ENCODE data around the gene IFT88. TPM values are rescaled to one million over a fixed set of nuclear protein-coding genes. Genes with fewer than 3 reads are reported as not detected.

IFT88 gene
- total and polyA plus RNA-seq, 4 donors = 7.1 to 18.7 (median 10.5) TPM

GRCh38 chr13:20719783-20720182 is 152.8 kb downstream of the IFT88 start:
- 87% methylated on average over 13 of the region's 13 CpGs for WGBS
- H3K36me3 ChIP-seq (ENCODE audit: control insufficient read depth in 4 of 4, insufficient read depth in 3 of 4, low read depth in 1 of 4, low read length in 3 of 4) = no peaks in the 10 kb centered on the region
- no peaks in the 10 kb centered on the region for H3K9me3 ChIP-seq (ENCODE audit: control insufficient read depth in 4 of 4, low read length in 3 of 4)
- DNase-seq (ENCODE audit: low spot score) = no peak
- TF ChIP-seq HNF4A (conservative IDR thresholded peaks at IDR 0.05) = no peak
- TF ChIP-seq RAD21 (IDR thresholded peaks at IDR 0.05) = no peak
- TF ChIP-seq ATF3 (IDR thresholded peaks at IDR 0.05) = no peak
- no peak for TF ChIP-seq CTCF (IDR thresholded peaks at IDR 0.05; ENCODE audit: low read depth, low read length, missing input control)
- no peak for TF ChIP-seq MAX (IDR thresholded peaks at IDR 0.05)
- TF ChIP-seq FOXA1 (IDR thresholded peaks at IDR 0.05) = no peak
- no peak for TF ChIP-seq GABPA (IDR thresholded peaks at IDR 0.05 in 1 of 2, conservative IDR thresholded peaks at IDR 0.05 in 1 of 2)
- TF ChIP-seq SP1 (IDR thresholded peaks at IDR 0.05) = no peak
- no peak for TF ChIP-seq ZBTB33 (IDR thresholded peaks at IDR 0.05)
- TF ChIP-seq FOXA2 (IDR thresholded peaks at IDR 0.05) = no peak
- no peak for TF ChIP-seq TAF1 (conservative IDR thresholded peaks at IDR 0.05)
- TF ChIP-seq EGR1 (IDR thresholded peaks at IDR 0.05; ENCODE audit: low read depth in 2 of 2) = no peak
- no peak for TF ChIP-seq NR2F2 (IDR thresholded peaks at IDR 0.05)
- no peak for TF ChIP-seq RXRA (IDR thresholded peaks at IDR 0.05)
- TF ChIP-seq HNF4G (IDR thresholded peaks at IDR 0.05) = no peak
- no peak for TF ChIP-seq REST (IDR thresholded peaks at IDR 0.05)
- no peak for TF ChIP-seq YY1 (IDR thresholded peaks at IDR 0.05)
- no peak for TF ChIP-seq JUND (IDR thresholded peaks at IDR 0.05)
- no peak overlapping the region for H3K4me3 ChIP-seq (ENCODE audit: low read depth in 1 of 3, low read length in 3 of 3)
- H3K27me3 ChIP-seq (ENCODE audit: control insufficient read depth in 4 of 4, insufficient read depth in 4 of 4, low read length in 3 of 4) = peaks cover 0 to 5% (median 0%) of the 10 kb centered on the region in 4 donors
- H3K4me1 ChIP-seq (ENCODE audit: control insufficient read depth in 4 of 4, insufficient read depth in 4 of 4, low read length in 3 of 4) = peaks cover 0 to 6% (median 4%) of the 10 kb centered on the region in 4 donors
- H3K27ac ChIP-seq (ENCODE audit: low read depth in 1 of 2, low read length in 2 of 2) = no peak overlapping the region
- H3K9ac ChIP-seq (ENCODE audit: low read depth in 1 of 2, low read length in 2 of 2) = no peak overlapping the region

All from liver (tissue), 9 donors.